HG02970 (cell line): ENCODE measurements around the gene TANK.
"Not testable (repeated sequence)": the region's sequence is repeated elsewhere in the genome, so short reads cannot be mapped to it uniquely, and the experiment has no call there.

Experiments
- ATAC-seq: cut with Tn5 transposase; IDR thresholded peaks from one replicate; pipeline ENCODE4 v1.9.1; 2021; ENCODE audit warnings: mild to moderate bottlenecking, moderate library complexity, moderate number of reproducible peaks; ENCODE audit not compliant: unreplicated experiment, low FRiP score

TANK gene

DNA sequence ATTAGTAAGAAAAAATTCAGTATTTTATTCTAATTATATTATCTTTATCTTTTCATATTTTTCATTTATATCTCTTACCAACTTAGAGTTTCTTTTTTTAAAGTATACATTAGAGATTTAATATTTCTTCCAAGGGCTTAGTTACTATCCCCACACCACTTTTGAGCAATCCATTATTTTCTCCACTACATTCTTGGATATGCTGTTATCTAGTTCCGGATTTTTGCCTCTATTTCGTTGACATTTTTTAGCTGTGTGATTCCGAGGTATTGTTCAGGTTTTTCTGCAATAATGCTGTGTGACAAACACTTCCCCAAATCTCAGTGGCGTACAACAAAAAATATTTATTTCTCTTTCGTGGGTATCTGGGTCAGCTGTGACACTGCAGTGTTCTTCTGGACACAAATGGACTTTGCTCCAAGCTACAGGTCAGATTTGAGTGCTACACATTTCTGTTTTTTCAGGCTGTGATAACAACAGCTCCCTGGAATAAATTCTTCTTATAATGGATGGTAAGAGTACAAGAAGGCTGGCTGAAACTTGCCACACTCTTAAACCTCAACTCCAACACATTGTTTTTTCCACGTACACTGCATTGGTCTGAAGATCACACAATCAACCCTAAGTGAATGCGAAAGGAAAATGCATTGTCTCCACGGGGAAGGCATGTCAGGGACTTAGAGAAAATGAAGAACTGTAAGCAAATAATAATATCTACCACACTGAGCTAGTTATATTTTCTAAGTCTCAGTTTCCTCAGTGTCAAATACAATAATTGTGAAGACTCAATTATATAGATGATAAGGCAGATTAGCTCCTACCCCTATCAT lies 97.1 kb downstream of the TANK start:
- ATAC-seq: no peak

DNA sequence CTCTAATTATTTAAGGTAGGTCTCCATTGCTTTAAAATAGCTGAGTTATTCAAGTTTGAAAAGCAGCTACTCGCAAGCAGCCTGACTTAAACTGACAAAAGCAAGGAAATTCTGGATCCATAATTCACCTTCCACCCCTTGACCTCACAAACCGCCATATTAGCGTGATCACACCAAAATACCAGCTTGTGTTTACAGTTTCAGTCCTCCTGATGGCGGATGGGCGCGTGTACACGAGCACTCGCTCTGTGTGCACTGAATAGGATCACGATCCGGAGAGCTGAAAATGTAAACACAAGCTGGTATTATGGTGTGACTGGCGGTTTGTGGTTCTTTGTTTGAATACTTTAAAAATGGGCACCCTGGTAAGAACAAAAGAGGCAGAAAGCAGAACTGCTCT lies 105.6 kb downstream of the TANK start:
- no peak for ATAC-seq

DNA sequence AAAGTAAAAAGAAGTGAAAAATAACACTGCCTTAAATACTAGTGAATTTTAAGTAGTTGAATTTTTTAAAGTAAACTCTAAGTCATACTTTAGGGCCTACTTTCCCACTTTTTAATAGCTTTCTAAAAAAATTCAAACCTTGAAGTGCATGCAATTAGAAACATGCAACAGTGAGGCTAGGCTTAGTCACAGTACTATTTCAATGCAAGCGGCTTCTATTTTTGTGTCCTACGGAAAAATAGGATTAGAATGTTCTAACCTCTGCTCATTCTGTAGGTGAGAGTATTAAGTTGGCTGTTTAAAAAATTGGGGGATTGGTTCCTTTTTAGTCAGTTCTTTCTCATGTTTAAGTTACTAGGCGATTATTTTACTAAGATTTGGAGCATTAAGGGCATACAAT lies 108.9 kb downstream of the TANK start:
- no peak for ATAC-seq

DNA sequence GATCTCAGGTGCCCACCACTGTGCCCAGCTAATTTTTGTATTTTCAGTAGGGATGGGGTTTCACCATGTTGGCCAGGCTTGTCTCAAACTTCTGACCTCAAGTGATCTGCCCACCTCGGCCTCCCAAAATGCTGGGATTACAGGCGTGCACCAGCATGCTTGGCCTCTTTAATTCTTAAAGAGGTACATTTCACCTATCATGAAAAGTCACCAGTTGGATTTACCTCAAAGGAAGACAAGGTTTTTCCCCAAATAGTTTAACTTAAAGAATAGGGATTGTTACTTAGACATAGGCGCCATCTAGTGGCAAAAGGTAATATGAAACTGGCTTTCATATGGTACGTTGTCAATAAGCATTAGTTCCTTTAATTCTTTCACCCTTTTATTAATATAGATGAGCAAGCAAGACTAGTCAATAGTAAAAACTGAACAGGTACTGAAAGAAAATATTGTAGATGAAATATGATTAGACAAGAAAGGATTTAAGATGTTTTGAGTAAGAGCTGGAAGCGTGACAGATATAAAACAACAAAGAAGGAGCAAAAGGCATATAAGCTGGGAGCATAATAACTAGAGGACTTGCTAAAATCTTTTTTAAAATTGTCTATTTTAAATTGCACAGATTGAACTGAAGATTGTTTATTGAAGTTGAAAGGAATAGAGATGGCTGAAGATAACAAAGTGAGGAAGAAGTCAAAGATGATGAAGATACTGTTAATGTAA lies 113.0 kb downstream of the TANK start:
- ATAC-seq: no peak

DNA sequence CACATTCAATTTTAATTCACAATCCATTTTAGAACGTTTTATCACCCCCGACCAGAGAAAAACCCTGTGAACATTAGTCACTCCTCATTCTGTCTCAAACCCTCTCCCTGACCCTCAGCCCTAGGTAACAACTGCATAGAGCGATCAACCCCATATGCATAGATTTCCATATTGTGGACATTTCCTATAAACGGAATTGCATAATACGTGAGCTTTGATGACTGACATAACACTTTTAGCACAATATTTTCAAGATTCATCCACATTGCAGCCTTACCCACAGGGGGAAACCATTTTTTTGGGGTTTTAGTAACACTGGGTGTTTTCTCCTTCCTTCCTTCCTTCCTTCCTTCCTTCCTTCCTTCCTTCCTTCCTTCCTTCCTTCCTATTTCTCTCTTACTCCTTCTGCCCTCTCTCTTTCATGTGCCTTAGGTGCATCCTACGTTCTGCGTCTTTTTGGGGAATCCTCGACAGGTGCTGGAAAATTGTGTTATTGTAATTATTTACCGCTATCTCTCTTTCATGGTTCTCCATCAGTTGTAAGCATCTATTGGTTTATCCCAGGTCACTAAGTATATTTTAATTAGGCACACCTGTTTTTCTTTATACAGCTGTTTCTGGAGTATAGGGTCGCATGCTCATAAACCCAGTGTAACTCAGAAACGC lies 118.5 kb downstream of the TANK start:
- not testable (repeated sequence) for ATAC-seq

DNA sequence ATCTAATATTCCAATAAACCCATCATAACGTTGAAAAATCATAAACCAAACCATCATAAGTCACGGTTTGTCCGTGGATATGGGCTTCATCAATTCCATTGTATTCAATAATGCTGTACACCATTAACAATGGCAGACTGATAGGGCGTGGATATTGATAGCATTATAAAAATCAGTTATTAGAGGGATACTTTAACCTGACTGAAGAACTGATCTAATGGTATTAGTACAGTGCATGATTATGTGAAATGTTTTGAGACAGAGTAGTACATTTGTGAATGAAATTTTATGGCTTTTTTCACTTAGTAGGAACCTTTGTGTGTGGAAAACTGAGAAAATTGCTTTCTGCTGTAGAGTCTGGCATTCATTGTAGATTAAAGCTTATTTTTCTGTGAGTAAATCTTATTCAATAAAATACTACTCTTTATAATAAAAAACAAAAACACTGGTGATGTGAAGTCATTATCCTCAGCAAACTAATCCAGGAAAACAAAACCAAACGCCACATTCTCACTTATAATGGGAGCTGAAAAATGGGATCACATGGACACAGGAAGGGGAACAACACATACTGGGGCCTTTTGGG lies 119.1 kb downstream of the TANK start:
- not testable (repeated sequence) for ATAC-seq

DNA sequence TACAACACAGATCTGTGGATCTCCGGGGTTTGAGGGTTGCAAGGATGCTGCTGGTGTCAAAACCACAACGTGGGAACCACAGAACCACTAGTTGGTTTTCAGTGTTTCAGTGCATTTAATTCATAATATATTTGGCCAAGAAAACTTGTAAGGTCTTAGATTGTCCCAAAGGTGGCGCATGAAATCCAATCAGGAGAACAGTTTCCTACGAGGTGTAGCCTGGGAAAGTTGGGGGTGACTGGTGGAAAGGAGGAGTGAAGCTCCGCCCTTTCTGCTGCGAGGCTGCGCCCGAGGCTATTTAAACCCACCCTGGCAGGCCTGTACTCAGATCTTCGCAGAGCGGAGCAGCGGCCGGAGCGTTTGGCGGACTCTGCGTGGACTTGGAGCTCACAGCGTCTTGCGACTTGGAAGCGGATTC lies 120.7 kb downstream of the TANK start:
- ATAC-seq: not testable (repeated sequence)

DNA sequence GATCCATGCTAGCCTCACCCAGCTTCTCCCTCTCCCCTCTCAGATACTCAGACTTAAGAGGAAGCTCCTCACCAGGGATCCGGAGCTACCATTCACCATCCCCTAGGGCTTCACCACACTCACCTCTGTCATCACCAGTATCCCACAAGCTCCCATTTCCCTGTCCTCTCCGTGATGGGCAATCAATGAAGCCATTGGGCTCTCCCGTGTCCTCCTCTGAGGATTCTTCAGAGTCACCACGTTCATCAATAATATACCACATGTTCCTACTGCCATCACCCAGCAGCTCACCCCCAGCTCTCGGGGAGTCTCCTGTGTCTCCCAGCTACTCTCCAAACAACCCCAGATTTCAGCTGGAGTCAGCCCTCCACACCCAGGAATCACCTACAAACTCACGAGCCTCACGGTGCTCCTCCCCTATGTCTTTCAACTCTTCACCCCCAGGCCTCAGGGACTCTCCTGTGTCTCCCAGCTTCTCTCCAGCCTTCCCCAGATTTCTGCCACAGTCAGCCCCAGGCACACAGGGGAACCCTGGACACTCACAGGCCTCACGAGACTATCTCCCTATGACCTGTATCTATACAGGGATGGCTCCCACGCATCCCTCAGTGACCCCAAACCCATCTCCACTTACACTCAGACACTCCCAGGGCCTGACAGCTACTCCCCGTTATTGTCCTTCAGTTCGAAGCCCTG lies 121.5 kb downstream of the TANK start:
- not testable (repeated sequence) for ATAC-seq

DNA sequence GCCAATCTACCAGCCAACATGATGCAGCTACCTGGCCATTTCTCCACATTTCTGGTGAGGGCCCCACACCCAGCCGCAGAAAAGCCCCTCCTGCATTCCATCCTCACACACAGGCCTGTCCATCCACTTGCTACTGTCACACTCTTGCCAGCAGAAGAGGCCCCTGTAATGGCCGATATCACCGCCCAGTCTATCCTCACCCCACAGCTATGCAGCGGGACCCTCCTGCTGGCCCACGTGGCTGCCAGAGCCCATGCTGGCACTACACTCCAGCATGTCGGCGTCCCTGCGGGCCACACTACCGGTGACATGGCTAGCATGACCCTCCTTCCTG lies 122.0 kb downstream of the TANK start:
- ATAC-seq: not testable (repeated sequence)

DNA sequence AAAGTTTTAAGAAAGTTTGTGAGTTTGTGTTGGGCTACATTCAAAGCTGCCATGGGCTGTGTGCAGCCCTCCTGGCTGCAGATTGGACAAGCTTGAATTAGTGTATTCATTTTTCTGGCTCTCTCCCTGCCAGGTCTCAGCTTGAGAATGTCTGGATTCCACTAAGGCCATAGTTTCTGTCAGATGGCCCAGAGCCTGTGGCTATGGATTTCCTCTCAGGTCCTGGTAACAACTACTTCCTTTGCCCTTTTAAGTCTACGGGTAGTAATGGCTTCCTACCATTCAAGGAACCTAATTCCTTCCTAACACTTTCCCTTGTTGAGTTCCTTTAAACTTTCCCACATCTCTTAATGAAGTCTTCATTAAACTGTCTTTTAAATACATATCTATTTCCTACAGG lies 123.7 kb downstream of the TANK start:
- ATAC-seq: no peak
